ENCODE measurements around the gene PPM1J. TPM values are rescaled to one million over a fixed set of nuclear protein-coding genes. Genes with fewer than 3 reads are reported as not detected.

Gene PPM1J
- total and polyA plus RNA-seq, 2 of the 13 experiments (the other 11 are each of a cell fraction or from before 2014, with no cell fraction given), result 0.07 to 0.22 TPM

DNA sequence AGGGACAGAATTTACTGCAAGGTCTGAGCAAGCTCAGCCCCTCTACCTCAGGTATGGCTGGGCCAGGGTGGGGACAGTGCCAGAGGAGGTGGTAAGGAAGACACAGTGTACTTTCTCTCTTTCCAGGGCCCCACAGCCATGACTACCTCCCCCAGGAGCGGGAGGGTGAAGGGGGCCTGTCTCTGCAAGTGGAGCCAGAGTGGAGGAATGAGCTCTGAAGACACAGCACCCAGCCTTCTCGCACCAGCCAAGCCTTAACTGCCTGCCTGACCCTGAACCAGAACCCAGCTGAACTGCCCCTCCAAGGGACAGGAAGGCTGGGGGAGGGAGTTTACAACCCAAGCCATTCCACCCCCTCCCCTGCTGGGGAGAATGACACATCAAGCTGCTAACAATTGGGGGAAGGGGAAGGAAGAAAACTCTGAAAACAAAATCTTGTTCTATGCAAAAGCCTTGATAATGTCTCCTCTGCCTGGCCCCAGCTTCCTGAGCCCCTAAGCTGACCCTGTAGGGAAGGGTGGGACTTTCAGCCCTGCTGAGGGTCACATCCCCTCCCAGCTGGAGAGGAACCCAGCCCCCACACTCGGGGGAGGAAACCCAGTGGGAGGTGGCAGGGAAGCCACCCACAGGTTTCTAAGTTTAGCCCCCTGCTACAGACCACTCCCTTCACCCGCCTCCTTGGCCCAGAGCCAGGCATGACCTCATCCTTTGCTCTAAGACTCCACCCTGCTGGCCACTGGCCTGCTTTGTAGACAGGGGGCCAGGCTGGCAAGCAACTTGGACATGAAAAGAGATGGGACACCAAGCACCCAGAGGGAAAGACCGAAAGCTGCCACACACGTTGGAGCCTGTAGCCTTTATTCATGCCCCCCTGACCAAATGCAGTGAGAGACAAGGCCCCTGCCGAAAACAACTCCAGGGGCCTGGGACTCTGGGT is 14.6 kb downstream of the PPM1J start (continued):
- TF ChIP-seq, protein P1, sequence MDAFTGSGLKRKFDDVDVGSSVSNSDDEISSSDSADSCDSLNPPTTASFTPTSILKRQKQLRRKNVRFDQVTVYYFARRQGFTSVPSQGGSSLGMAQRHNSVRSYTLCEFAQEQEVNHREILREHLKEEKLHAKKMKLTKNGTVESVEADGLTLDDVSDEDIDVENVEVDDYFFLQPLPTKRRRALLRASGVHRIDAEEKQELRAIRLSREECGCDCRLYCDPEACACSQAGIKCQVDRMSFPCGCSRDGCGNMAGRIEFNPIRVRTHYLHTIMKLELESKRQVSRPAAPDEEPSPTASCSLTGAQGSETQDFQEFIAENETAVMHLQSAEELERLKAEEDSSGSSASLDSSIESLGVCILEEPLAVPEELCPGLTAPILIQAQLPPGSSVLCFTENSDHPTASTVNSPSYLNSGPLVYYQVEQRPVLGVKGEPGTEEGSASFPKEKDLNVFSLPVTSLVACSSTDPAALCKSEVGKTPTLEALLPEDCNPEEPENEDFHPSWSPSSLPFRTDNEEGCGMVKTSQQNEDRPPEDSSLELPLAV (CRISPR knock-in tag; conservative IDR thresholded peaks at IDR 0.05; ENCODE audit: low read depth), result no peak
- TF ChIP-seq ZFP37 (CRISPR knock-in tag; IDR thresholded peaks at IDR 0.05; ENCODE audit: borderline replicate concordance), result no peak
- no peak for TF ChIP-seq PLRG1 (conservative IDR thresholded peaks at IDR 0.05)
- TF ChIP-seq KLF13 (CRISPR knock-in tag; IDR thresholded peaks at IDR 0.05), result no peak
- TF ChIP-seq ZMYM4 (CRISPR knock-in tag; IDR thresholded peaks at IDR 0.05), result no peak; the same call in 1 of the 2 replicates
- TF ChIP-seq, protein P2, sequence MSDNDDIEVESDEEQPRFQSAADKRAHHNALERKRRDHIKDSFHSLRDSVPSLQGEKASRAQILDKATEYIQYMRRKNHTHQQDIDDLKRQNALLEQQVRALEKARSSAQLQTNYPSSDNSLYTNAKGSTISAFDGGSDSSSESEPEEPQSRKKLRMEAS (IDR thresholded peaks at IDR 0.05), result no peak
- TF ChIP-seq SP2 (CRISPR knock-in tag; IDR thresholded peaks at IDR 0.05), result no peak
- no peak for TF ChIP-seq ZNF296 (CRISPR knock-in tag; conservative IDR thresholded peaks at IDR 0.05)
- no peak for TF ChIP-seq ZSCAN12 (CRISPR knock-in tag; IDR thresholded peaks at IDR 0.05)
- no peak; the same call in 1 of the 2 replicates for TF ChIP-seq KDM5A (IDR thresholded peaks at IDR 0.05; ENCODE audit: borderline replicate concordance, low read length)
- no peak for TF ChIP-seq MAFK (conservative IDR thresholded peaks at IDR 0.05 in 1 of 2, IDR thresholded peaks at IDR 0.05 in 1 of 2; ENCODE audit: low read length in 2 of 2)
- peak; percentile 33; the same call in 1 of the 2 replicates for TF ChIP-seq ZFP1 (CRISPR knock-in tag; IDR thresholded peaks at IDR 0.05)
- TF ChIP-seq ZNF451 (CRISPR knock-in tag; IDR thresholded peaks at IDR 0.05), result no peak
- TF ChIP-seq, protein P3, sequence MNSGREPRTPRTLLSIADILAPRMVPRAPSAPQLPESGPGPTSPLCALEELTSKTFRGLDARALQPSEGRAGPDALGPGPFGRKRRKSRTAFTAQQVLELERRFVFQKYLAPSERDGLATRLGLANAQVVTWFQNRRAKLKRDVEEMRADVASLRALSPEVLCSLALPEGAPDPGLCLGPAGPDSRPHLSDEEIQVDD (CRISPR knock-in tag; IDR thresholded peaks at IDR 0.05; ENCODE audit: borderline replicate concordance), result no peak
- TF ChIP-seq POLR2AphosphoS5 (IDR thresholded peaks at IDR 0.05; ENCODE audit: low read depth, low read length), result peak; percentile 69
- no peak for TF ChIP-seq ZNF790 (CRISPR knock-in tag; IDR thresholded peaks at IDR 0.05; ENCODE audit: borderline replicate concordance)
- TF ChIP-seq JDP2 (CRISPR knock-in tag; IDR thresholded peaks at IDR 0.05; ENCODE audit: borderline replicate concordance), result no peak
- no peak; the same call in 1 of the 2 replicates for TF ChIP-seq HNF4A (CRISPR knock-in tag; IDR thresholded peaks at IDR 0.05)
- peak; percentile 53; the same call in 1 of the 3 replicates for TF ChIP-seq MXI1 (IDR thresholded peaks at IDR 0.05; ENCODE audit: borderline replicate concordance, low read depth, low read length)
- TF ChIP-seq, protein P4, sequence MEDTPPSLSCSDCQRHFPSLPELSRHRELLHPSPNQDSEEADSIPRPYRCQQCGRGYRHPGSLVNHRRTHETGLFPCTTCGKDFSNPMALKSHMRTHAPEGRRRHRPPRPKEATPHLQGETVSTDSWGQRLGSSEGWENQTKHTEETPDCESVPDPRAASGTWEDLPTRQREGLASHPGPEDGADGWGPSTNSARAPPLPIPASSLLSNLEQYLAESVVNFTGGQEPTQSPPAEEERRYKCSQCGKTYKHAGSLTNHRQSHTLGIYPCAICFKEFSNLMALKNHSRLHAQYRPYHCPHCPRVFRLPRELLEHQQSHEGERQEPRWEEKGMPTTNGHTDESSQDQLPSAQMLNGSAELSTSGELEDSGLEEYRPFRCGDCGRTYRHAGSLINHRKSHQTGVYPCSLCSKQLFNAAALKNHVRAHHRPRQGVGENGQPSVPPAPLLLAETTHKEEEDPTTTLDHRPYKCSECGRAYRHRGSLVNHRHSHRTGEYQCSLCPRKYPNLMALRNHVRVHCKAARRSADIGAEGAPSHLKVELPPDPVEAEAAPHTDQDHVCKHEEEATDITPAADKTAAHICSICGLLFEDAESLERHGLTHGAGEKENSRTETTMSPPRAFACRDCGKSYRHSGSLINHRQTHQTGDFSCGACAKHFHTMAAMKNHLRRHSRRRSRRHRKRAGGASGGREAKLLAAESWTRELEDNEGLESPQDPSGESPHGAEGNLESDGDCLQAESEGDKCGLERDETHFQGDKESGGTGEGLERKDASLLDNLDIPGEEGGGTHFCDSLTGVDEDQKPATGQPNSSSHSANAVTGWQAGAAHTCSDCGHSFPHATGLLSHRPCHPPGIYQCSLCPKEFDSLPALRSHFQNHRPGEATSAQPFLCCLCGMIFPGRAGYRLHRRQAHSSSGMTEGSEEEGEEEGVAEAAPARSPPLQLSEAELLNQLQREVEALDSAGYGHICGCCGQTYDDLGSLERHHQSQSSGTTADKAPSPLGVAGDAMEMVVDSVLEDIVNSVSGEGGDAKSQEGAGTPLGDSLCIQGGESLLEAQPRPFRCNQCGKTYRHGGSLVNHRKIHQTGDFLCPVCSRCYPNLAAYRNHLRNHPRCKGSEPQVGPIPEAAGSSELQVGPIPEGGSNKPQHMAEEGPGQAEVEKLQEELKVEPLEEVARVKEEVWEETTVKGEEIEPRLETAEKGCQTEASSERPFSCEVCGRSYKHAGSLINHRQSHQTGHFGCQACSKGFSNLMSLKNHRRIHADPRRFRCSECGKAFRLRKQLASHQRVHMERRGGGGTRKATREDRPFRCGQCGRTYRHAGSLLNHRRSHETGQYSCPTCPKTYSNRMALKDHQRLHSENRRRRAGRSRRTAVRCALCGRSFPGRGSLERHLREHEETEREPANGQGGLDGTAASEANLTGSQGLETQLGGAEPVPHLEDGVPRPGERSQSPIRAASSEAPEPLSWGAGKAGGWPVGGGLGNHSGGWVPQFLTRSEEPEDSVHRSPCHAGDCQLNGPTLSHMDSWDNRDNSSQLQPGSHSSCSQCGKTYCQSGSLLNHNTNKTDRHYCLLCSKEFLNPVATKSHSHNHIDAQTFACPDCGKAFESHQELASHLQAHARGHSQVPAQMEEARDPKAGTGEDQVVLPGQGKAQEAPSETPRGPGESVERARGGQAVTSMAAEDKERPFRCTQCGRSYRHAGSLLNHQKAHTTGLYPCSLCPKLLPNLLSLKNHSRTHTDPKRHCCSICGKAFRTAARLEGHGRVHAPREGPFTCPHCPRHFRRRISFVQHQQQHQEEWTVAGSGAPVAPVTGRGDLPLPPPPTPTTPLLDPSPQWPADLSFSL (CRISPR knock-in tag; IDR thresholded peaks at IDR 0.05), result no peak
- no peak for TF ChIP-seq RCOR2 (CRISPR knock-in tag; IDR thresholded peaks at IDR 0.05)
- TF ChIP-seq FOSL2 (CRISPR knock-in tag; IDR thresholded peaks at IDR 0.05), result peak; percentile 48; the same call in 1 of the 2 replicates

All from HepG2 (cell line).